Endothelial cell of coronary artery (primary cell): ENCODE results near the gene BIK. TPM values are rescaled to one million over a fixed set of nuclear protein-coding genes. Genes with fewer than 3 reads are reported as not detected.

Experiments used
- total RNA-seq: library from RNA; depleted of rRNA; stranded (reverse); fragments of >200 nt; gene quantifications from 2 replicates; pipeline ENCODE4 v1.2.3, GENCODE V29; 2014

Gene BIK
- 0.09 and 0.63 TPM in 2 replicates for total RNA-seq

DNA sequence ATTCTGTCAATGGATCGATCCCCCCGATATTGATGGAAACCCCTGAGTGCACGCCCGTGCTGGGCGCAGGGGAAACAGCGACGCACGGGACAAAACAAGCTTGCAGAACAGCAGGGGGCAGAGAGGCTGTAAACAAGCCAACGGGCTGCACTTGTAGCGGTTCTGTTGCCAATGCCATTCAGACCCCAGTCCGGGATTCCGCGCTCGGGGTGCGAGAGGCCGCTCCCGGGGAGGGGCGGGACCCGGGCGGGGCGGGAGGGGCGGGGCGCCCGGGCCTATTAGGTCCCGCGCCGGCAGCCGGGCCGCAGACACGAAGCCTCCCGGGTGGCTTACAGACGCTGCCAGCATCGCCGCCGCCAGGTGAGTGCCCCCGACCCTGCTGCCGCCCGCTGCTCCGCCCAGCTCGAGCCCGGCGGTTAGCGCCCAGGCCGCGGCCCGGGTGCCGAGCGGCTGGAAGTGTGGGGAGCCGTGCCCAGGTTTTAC is at the start of gene BIK:
Gene BIK, plus strand, starts transcription at position 307 of the 483 bp plus-strand sequence. CDS start 13,273 bp downstream, outside the sequence.

DNA sequence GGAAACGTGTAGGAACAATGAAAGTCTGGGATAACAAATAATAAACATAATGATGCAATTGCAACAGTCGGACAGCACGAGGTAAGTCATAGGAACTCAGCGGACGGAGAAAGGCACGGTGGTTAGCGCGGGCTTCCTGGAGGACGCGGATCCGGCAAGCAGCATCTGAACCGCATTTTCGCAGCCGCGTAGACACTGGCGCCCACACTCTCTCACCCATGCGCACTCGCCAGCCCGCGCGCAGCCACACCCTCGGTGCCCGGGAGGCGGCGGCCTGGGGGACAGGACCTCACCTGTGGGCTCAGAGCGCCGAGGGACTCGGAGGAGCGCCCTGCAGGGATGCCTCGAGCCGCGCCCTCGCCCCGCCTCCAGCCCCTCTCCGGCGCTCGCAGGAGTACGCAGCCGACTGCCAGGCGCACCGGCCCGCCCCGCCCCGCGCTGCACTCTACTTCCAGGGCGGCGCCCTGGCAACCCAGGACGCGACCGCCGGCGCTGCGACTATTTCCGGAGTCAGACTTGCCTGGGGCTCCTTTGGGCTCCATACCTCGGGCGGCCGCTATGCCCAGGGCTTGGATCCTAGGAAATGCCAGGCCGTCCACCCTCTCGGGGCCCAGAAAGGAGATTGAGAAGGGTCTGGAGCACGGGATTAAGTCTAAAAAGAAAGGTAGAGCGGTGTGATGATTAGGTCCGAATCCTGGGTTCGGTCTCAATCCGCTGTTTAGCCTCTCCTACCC is 21.4 kb upstream of the BIK start, which contains the start of gene TTLL1:
Gene TTLL1, minus strand, starts transcription at position 408 of the 734 bp plus-strand sequence. CDS start 13,805 bp downstream, outside the sequence.

DNA sequence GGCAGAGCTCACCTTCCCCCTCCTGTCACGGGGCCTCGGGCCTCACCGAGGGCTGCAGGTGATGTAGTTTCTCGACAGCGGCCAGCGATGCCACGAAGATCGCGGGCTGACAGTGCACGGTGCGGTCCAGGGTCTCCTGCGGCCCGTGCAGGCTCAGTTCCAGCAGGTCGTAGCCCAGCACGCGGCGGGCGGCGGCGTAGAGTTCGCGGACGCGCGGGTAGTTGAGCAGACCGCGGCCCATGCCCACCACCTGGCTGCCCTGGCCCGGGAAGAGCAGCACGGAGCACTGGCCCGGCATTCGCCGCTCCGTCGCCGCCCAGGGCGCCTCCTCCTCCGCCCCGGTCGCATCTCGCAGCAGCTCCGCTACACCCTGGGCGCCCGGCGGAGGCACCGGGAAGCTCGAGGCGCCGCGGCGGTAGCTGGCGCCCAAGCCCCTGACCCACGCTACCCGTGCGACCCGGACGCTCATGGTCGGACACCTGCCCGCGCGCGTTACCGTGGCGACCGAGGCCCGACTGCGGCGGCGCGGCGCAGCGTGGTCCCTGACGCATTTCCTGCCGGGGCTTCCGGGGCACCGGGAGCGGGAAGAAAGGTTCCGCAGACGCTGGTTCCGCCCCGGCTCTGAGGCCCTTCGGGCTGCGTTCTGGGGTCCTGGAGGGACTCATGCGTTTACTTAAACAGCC is 32.5 kb downstream of the BIK start, which contains the start of gene MCAT:
Gene MCAT, minus strand, starts transcription at position 519 of the 683 bp plus-strand sequence. Its CDS starts 50 bp downstream, at position 469.

GRCh38 chr22:43151251-43152002 is 40.9 kb downstream of the BIK start, which contains the start of gene TSPO:
Gene TSPO (plus strand): TSS chr22:43151559. CDS start chr22:43159239, 7,680 bp downstream.

Other genes with a start within 250 kb of the BIK start
- gene PACSIN2, start 95.6 kb upstream of the BIK start, total RNA-seq = 66.8 and 71.3 TPM in 2 replicates
- 10.9 and 11.7 TPM in 2 replicates for gene TTLL1, start 21.4 kb upstream of the BIK start, total RNA-seq
- gene MCAT, start 32.6 kb downstream of the BIK start, total RNA-seq = 10.2 and 11.5 TPM in 2 replicates
- 300 and 316 TPM in 2 replicates for gene TSPO, start 40.8 kb downstream of the BIK start, total RNA-seq
- 29.2 and 29.6 TPM in 2 replicates for gene TTLL12, start 76.4 kb downstream of the BIK start, total RNA-seq
- not detected in 2 replicates for gene SCUBE1, start 232.6 kb downstream of the BIK start, total RNA-seq